Left kidney (tissue), 2 donors: Measurements from ENCODE around the gene SLC28A1. TPM values are rescaled to one million over a fixed set of nuclear protein-coding genes. Genes with fewer than 3 reads are reported as not detected.
A peak's percentile ranks its signal among the peaks of the same experiment; 100 is the strongest.
"Not testable (repeated sequence)": the region's sequence is repeated elsewhere in the genome, so short reads cannot be mapped to it uniquely, and the experiment has no call there.

Source experiments
- DNase-seq: peaks from one replicate; pipeline ENCODE4 v3.0.0-alpha.2; 2013
- polyA plus RNA-seq: library from polyadenylated mRNA; unstranded; fragments of 120-200 nt; gene quantifications from one replicate; pipeline ENCODE4 v1.2.1, GENCODE V29; 2013; ENCODE audit not compliant: insufficient read length

SLC28A1 gene
- polyA plus RNA-seq, 1 donor = 7.5 TPM

DNA sequence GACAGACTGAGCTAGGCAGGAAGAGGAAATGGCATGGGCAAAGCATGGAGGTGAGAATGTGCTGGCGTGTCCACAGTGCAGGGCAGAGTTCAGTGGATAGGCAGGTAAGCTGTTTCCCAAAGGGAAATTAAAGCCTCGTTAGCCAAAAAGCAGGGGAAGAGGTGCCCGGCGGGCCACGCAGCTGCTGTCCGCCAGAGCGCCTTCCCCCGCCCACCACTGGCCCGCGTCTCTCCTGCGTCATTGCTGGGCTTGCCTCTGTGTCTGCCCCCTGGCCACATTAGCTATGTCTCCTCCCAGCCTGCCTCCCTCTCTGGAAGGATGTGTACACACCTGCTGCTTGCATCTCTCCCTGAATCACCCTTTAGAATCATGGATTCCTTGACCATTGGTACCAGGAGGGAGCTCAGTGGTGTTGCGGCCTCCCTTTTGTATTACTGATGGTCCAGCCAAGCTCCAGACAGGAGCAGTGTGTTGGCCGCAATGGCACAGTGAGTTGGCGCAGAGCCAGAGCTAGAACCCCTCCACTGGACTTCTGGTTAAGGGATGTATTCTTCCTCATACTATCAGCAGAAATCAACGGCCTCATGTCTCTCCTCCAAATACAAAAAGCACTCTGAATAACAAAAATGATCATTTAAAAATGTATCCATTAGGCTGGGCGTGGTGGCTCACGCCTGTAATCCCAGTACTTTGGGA is 26.6 kb downstream of the SLC28A1 start:
- no peak for DNase-seq

DNA sequence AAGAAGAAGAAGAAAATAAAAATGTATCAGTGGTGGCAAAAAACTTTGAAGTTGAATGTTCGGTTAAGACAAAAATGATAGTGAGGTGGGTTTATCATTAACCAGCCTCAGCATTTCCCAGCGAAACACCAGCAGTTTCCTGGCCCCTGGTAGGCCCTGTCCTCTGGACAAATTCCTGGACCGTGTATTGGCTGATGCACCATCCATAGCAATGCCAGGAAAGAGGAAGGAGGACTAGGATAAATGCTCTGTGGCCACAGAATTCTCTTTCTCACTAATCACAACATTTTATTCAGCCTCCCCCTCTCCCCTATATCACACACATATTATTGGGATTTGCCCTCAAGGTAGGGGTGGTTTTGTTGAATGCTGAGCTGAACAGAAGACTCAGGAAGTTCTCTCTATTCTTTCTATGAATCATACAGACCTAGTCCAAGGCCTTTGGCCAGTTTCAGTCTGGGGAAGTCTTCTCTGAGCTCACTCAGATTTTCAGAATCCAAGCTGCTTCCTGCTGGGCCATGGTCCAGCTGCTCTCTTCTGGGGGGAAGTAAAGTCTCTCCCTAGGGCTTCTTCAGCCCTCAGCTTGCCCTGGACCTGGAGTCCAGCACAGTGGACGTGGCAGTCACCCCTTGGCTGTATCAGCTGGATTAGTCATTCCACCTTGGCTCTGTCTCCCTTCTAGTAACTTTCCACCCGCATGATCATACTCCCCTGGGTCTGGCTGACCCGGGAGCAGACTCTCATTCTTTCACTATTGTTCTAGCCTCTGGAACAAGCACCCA is 27.6 kb downstream of the SLC28A1 start:
- no peak for DNase-seq

DNA sequence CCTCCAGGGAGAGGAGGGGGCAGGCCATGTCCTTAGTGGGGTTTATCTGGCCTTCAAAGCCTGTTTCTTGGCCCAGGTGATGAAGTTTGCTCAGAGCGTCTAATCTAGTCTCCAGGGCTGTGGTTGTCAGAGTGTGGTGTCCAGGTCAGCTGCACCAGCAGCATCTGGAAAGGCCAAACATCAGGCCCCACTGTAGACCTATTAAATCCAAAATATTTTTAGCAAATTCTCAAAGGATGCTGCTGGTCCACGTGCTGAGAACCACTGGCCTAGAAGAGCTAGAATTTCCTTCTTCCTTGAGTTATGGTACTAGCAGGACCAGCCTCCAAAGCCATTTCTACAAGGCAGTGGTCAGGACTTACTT is 28.9 kb downstream of the SLC28A1 start:
- DNase-seq = no peak

DNA sequence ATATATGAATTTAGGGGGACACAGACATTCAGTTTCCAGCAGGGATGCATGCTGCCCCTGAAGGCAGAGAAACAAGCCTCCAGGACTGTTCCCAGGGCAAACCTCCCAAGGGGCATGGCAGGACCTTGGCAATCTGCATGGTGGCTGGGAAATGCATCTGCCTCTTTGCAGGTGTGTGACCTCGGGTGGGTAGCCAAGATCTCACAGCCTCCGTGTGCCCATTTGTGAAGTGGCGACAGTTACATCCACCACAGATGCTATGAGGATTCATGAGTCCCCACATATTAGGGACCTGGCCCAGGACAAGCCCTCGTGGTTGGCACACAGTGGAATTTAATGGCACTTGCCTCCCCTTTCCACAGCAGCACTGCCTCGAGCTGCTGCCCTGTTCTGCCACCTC is 29.9 kb downstream of the SLC28A1 start:
- DNase-seq = no peak

DNA sequence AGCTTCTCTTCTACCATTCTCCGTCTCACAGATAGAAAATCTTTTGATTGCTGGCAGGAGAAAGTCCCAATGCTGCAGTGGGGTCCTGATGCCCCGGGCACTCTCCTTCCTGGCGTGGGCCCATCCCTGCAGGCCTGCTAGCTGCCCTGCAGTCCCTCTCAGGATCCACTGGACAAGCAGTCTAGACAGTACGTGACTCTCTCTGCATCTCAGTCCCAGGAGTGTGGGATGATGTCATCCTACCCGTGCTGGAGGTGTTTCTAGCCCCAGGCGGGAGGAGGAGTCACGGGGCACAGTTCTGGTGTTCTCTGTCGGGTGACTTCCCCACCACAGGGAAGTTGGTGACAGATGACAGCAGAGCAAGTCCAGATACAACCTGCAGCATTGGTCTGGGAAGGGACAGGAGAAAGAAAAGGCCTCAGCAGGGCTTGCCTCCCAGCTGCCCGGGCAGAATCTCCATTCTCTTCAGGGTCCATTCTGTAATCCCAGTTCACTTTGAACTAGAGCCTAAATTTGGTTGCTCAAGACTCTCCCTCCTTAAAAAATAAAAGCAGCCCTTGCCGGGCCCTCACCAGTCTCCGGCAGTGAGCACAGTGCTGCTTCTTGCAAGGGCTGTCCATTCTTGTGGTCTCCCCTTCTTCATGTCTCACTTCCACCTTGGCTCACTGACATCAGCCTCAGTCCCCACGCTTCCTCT is 30.6 kb downstream of the SLC28A1 start:
- DNase-seq = peak; percentile 81

DNA sequence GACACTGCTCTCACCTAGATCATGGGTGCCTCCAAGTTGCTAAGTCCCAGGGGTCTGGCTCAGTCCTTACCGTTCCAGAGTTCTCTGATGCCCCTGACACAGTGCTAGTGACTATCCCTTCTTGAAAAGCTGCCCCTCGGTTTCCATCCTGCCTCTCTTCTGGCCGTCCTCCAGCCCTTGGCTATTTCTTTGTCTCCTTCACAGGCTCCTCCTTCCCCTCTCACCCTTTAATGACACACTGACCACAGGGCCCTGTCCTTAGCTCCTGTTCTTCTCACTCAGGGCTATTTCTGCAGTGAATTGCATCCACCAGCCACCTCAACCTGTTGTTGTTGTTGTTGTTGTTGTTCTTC is 31.1 kb downstream of the SLC28A1 start:
- no peak for DNase-seq

DNA sequence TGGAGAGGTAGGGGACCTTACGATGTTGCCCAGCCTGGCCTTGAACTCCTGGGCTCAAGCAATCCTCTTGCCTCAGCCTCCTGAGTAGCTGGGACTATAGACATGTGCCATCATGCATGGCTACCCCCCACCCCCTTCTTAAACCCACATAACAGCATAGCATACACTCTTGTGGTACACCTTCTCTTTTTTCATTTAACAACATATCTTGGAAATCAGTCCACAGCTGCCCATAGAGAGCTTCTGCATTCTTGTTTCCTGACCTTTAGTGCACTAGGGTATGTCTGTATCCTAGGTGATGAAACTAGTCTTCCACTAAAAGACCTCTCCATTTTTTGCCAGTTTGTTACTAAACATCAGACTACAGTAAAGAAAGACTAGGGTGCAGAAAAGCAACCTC is 33.0 kb downstream of the SLC28A1 start:
- no peak for DNase-seq

DNA sequence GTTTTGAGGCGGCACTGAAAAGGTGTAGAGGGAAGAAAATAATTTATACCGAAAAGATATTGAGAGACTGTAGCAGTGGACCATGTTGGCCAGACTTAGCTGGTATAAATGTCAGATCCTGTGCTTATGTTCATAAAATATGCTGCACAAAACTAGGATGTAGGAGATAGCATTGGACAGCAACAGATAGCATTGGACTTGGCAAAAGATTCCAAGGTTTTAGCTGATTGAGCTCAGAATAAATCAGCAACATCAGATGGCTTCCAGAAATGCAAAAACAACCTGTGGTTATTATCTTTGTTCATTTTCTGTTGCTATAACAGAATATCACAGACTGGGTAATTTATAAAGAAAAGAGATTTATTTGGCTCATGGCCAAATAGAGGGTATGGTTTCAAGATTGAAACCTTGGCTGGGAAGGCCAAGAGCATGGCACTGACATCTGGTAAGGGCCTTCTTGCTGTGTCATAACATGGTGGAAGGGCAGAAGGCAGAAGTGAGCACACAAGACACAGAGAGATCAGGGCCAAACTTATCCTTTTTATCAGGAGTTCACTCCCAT is 34.7 kb downstream of the SLC28A1 start:
- no peak for DNase-seq

DNA sequence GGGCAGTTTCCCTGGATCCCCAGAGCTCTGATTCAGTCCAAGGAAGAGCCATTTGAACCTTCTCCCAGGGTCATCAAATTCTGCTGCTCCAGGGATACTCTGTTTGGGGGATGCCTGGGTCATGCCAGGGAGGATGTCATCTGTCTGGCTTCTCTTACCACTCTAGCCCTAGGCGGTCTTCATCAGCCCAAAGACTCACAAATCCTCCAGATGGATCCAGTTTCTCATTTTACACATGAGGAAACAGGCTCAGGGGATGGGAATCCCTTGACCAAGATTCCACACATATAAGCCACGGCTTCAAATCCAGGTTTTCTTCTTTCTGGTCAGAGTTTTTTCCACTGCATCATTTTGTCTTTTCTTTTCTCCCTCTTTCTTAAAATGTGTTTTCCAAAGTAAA is 36.7 kb downstream of the SLC28A1 start:
- DNase-seq = no peak

DNA sequence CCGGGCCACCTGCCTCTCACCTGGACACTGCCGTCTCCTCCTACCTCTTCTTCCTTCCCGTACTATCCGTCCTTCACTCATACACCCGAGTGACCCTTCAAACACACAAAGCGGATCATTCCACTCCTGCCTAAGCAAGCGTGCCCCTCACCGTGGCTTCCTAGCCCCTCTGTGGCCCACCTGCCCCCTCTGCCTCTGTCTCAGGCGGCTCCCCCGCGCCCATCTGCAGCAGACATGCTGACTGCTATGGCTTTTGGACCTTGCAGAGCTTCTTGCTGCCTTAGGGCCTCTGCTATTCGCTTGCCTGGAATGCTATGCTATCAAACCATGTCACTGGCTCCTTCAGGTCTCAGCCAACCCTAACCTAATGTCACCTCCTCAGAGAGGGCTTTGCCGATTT is 38.1 kb downstream of the SLC28A1 start:
- DNase-seq = no peak

DNA sequence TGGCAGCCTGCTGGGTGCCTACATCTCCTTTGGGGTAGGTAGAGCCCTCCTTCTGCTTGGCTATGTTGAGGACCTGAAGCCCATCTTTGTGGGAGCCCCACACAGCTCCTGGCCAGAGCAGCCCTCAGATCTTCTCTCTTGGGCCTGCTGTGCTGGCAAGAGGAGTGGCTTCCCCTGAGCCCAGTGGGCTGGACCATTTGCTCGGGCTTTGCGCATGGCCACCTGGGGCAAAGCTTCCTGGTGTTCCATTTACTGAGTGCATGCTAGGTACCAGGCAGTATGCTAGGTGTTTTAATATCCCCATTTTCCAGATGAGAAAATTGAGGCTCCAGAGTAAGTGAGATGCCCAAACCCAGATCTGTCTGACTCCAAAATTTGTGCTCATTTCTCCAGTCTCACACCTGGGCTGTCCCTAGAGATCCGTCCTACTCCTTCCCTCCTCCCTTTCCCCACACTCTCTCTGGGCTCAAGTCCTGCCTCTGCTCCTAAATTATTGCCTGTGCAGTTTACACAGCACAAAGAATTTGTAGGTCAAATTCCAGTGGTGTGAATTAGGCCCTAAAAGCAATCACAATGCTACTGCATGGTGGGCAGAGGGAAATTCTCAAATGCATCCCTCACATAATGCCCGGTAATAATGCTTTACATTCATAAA is 39.7 kb downstream of the SLC28A1 start:
- no peak for DNase-seq

DNA sequence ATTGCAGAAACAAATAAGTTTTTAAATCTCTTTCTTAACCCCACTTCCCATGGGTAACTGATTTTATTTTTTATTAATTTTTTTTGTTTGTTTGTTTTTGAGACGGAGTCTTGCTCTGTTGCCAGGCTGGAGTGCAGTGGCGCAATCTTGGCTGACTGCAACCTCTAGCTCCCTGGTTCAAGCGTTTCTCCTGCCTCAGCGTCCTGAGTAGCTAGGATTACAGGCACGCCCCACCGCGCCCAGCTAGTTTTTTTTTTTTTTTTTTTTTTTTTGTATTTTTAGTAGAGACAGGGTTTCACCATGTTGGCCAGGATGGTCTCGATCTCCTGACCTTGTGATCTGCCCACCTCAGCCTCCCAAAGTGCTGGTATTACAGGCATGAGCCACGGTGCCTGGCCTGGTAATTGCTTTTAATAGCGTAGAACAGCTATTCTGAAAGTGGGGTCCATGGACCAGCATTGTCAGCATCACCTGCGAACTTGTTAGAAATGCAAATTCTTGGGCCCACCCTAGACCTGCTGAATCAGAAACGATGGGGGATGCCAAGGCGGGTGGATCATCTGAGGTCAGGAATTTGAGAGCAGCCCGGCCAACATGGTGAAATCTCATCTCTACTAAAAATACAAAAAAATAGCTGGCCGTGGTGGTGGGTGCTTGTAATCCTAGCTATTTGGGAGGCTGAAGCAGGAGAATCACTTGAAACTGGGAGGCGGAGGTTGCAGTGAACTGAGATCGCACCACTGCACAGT is 40.5 kb downstream of the SLC28A1 start:
- not testable (repeated sequence) for DNase-seq

DNA sequence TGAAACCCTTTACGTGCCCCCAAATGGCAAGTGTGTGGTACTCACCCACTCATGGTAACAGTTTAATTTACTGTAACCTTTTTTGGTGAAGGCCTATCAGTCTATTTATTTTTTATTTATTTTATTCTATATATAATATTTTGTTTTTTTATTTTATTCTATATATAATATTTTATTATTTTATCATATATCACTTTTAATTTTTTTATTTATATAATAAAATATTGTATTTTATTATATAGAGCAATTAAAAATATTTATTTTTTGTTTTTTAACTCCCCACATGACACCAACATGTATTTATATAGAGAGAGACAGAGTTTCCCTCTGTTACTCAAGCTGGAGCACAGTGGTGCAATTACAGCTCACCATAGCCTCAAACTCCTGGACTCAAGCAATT is 41.4 kb downstream of the SLC28A1 start:
- no peak for DNase-seq

DNA sequence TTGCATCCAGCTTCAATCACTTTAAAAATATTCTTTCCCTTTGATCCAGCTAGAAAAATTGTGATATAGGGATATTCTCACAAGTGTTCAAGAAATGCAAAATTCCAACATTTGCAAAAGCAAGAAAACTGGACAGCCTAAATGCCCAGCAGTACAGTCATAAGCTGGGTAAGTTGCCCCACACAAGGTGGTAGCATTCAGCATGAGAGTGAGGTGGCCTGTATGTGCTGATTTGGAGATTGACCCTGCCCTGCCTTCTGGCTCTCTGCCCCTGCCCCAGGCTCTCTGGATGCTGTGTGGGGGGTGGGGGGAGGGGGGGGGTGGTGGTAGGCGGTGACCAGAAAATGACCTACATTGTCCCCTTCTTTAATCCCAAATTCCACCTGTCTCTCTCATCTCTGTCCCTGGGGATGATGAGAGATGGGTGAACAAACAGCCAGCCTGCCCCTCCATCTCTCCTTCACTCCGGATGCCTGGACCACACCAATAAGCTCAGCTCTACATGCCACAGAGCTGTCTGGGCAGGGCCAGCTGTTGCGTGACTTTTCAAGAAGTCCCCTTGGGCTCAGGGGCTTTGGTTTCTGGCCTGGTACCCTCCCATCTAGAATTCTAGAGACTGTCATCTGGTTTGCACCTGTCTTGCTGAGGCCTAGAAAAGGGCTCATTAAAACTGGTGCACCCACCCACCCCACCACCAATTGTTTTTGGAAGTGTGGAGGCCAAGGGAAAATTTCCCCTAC is 42.2 kb downstream of the SLC28A1 start:
- no peak for DNase-seq

DNA sequence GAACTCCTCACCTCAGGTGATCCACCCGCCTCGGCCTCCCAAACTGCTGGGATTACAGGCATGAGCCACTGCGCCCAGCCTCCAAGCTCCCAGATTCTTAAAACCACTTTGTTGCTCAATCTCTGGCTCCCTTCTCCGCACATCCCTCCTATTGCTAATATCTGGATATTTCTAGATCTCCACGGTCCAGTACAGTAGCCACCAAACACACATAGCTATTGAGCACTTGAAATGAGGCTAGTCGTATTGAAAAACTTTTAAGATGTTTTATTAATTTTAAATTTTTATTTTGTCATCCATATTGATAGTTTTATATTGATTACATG is 44.3 kb downstream of the SLC28A1 start:
- no peak for DNase-seq

DNA sequence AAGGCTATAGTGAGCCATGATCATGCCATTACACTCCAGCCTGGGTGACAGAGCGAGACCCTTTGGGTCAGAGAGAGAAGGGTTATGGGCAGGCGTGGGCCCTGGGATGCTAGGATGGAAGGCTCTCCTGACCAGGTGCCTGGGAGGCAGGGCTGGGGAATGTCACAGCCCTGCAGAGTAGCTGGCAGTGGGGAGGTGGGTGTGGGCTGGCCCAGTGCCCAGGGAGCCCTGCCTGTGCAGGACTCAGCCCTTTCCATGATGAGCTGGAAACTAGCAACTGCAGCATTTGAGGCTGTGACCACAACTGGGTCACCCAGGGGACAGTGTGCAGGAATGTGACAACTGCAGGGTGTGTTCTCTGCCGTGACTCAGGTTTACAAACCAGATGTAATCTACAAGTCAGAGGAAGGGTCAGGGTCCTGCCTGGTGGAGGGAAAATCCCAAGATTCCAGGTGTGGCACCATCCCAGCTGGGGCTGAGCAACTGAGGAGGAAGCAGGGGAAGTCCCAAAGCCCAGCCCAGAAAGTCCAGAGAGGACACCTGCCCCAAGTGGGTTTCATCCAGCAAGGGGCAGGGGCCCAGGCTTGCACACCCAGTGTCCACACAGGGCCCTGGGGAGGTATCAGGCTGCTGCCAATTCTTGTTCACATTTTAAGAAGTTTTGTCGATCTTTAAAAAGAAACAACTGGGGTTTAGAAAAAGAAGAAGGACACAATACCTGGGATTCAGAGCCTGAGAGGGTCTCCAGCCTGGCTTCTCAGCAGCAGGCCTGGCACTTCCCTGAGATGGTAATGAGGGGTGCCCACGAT is 45.5 kb downstream of the SLC28A1 start:
- no peak for DNase-seq

DNA sequence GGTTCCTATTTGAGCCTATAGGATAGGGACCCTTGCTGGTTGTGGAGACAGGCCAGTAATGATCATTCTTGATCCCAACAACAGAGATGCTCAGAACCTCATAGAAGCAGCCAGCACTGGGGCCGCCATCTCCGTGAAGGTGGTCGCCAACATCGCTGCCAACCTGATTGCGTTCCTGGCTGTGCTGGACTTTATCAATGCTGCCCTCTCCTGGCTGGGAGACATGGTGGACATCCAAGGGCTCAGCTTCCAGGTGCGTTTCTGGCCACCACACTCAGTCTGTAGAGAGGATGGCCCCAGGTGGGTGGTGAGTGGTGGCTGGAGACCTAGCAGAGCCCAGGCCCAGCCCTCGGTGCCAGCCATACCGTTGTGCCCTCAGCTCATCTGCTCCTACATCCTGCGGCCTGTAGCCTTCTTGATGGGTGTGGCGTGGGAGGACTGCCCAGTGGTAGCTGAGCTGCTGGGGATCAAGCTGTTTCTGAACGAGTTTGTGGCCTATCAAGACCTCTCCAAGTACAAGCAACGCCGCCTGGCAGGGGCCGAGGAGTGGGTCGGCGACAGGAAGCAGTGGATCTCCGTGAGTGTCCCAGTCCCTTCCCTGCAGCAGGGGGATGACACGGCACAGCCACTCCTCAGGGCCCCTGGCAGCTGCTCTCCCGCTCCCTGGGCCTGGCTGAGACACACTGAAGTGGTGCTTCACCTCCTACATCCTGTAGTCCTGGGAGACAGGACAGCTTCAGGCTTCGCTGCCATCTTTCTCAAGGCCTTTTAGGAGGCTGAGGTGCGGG is 50.7 kb downstream of the SLC28A1 start:
- no peak for DNase-seq

DNA sequence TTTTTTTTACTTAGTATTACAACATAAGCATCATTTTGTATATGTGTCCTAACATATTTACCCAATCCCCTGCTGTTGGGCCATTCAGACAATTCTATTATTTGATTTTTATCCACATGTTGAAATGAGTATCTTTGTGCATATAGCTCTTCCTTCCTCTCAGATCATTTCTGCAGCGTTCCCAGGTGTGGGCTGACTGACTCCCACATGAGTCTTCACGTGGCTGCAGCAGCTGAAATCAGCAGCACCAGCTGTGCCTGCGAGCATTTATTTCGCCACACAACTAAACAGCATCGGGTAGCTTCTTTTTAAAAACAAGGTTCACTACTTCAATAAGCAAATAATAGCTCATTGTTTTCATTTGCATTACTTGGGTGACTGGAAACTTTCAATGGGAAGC is 52.7 kb downstream of the SLC28A1 start:
- no peak for DNase-seq

DNA sequence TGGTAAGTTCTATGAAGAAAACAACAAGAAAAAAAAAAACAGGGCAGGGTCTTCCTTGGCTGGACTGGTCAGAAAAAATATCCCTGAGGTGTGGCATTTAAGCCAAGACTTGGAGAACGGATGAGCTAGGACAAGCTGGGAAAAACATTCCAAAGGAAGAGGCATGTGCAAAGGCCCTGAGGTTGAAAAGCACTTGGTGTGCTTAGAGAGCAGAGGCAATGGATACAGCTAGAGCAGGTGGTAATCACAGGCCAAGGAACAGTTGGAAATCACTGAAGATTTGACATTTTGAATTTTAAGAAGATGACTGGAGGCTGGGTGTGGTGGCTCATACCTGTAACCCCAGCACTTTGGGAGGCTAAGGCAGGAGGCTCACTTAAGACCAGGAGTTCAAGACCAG is 54.3 kb downstream of the SLC28A1 start:
- DNase-seq = no peak

DNA sequence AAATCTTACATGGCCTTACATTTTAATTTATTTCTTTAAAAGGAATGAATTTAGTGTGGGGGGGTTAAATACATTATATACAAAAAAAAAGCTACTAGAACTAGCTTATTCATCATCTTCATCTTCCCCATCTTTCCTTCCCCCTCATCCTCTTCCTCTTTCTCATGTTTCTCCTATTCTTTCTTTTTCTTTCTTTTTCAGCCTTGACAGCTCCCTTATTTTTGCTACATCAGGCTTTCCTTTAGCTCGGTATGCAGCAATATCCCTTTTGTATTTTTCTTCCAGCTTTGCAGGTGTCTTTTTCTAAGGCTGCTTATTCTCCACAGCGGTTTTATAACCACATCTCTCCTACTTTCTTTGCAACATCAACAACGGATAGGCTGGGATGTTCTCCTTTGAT is 55.9 kb downstream of the SLC28A1 start:
- DNase-seq = no peak
